Stimulated activated CD8-positive, alpha-beta memory T cell treated with anti-CD3 and anti-CD28 coated beads, Interleukin-12 subunit alpha, Interleukin-12 subunit beta, amount 100 ng/mL, for 4 hours (primary cell): ENCODE measurements around the gene MKRN2OS.

Source experiments
- DNase-seq: peaks from one replicate; pipeline ENCODE4 v3.0.0-alpha.2; 2020; ENCODE audit warnings: low read depth

The MKRN2OS gene, protein sequence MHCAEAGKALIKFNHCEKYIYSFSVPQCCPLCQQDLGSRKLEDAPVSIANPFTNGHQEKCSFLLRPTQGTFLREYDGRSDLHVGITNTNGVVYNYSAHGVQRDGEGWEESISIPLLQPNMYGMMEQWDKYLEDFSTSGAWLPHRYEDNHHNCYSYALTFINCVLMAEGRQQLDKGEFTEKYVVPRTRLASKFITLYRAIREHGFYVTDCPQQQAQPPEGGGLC

DNA sequence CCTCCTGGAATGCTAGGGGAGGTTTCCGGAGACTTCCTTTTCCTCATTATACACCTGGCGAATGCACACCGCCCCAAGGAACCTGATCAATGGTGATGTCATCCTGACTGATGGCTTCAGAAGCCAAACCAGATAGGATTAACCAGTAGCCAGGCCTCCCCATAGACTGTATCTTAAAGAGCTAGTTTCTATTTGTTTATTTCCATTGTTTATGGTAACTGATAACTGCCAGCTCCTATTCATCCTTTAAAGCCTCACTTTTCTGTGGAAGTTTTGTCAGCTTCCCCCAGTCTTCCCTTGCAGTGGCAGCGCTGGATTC is at the start of gene MKRN2OS:
Gene MKRN2OS, minus strand, starts transcription at position 27 of the 319 bp plus-strand sequence. CDS start 35 bp downstream, outside the sequence.
- no peak for DNase-seq

DNA sequence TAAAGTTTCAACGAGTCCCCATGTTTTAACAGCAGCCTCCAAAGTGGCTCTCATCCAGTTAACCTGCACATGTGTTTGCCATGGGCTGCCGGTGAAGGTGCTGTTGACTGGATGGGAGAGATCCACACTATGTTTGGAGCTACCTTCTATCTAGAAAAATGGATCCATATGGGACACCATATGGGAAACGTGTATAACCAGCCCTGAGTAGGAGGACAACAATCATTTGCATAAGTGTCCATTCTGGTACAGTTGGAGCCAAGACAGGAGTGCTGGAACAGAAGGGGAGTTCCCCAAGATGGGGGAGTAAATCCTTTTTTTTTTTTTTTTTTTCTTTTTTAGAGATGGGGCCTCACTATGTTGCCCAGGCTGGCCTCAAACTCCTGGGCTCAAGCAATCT is 48.2 kb upstream of the MKRN2OS start:
- DNase-seq = no peak

DNA sequence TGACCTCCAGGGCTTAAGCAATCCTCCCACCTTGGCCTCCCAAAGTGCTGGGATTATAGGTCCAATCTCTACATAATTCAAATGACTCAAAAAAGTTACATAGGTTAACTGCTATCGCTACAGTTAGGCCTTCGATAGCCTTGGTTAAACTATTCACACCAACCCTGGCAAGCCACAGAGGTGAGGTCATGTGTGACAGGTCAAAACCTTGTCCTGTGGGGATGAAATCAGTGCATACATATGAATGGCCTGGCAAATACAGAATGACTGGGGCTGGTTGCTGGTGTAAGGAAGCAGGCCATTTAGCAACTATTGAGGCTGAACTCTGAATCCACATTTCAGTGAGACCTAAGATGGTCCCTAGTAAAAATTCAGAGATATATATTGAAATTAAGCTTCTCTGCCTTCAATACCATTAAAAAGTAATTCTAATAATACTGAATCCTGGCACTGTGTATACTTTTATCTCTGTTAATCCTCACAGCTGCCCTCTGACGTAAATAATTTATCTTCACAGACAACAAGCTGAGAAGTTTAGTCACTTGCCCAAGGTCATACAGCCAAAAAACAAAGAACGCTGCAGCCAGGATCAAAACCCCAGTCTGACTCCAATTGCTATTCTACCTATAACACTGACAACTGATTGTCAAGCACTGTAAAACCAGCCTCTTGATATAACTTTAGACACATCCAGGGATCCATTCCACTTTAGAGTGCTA is 46.9 kb upstream of the MKRN2OS start:
- DNase-seq = no peak

DNA sequence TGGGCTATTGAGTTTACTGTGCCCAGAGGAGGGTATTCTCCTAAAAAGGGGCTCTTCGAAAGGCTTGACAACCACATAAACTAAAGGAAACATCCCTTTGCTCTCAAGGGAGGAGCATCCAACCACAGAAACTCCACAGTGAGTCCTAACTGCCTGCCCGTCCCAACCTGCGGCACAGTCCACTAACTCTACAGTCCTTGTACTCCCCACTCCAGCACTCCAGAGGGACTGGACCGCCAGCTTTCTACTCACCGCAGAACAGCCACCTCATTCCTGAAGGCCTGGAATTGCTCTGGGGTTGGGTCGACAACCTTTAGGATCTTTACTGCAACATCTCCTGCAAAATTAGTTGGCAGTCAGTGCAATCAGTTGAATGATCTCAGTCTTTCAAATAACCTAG is 46.2 kb upstream of the MKRN2OS start:
- DNase-seq = no peak

DNA sequence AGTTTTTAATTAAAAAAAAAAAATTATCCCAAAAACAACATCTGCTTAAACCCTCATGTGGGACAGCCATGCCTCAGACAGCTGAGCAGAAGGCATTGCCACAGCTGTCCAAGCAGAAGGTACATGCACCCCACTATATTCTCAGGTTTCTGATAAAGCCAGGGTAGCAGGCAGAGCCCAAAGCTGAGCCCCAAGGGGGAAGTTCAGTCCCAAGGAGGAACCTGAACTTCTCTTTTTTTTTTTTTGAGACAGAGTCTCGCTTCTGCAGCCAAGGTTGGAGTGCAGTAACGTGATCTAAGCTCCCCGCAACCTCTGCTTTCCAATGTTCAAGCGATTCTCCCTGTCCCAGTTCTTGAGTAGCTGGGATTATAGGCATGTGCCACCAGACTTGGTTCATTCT is 44.8 kb upstream of the MKRN2OS start:
- no peak for DNase-seq

DNA sequence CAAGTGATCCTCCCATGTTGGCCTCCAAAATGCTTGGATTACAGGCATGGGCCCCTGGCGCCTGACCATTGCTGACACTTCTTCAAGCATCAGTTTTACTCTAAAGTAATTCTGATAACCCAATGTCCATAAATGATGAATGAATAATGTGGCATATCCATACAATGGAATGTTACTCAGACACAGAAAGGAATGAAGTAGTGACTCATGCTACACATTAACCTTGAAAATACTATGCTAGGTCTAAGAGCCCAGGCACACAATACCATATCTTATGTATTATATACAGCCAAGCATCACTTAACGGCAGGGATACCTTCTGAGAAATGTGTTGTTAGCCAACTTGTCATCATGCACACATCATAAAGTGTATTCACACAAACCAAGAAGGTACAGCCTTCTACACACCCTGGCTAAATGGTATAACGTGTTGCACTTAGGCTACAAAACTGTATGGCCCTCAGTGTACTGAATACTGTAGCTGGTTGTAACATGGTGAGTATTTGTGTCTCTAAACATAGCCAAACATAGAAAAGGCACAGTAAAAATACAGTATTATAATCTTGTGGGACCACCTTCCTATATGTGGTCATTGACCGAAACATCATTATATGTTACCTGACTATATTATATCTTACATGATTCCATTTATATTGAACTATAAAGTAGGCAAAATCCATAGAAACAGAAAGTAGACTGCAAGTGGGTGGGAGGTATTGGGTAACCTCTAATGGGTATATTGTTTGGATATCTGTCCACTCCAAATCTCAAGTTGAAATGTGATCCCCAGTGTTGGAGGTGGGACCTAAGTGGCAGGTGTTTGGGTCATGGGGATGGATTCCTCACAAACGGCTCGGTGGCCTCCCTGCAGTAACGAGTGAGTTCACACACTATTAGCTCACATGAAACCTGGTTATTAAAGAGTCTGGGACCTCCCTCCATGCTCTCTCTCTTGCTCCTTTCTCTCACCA is 43.0 kb upstream of the MKRN2OS start:
- DNase-seq = no peak

DNA sequence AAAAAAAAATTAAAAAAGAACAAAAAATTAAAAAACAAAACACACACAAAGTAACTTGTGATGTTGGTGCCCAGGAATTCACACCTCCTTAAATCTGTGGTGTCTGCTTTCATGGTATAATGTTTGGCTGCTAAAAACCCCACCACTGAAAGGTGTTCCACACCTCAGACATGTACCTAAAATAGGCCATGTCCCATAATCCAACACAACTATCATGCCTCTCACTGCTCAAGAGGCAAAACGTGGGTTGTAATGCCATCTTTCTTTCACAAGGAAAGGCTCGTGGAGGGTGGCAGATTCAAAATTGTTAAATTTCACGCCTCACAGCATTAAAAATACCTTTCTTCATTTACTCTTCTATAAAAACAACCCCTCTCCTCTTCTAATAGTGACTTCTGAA is 41.1 kb upstream of the MKRN2OS start:
- DNase-seq = no peak

DNA sequence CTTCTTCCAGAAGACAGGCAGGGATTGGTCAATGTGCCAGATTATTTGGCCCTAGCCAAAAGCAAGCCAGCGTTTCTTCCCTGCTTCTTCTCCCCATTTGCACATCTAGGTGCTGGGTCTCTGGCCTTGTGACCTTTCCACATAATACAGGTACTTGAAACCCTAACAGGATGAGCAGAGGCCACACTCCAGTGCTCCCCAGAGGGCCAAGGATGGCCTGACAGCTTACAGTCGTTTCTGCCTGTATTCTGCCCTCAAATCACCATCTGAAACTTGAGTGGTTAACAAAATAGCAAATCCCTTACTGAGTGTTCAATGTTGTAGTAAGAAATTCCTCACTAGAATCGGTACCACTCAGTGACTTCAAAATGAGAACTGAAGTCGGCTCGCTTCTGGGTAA is 40.7 kb upstream of the MKRN2OS start:
- no peak for DNase-seq

DNA sequence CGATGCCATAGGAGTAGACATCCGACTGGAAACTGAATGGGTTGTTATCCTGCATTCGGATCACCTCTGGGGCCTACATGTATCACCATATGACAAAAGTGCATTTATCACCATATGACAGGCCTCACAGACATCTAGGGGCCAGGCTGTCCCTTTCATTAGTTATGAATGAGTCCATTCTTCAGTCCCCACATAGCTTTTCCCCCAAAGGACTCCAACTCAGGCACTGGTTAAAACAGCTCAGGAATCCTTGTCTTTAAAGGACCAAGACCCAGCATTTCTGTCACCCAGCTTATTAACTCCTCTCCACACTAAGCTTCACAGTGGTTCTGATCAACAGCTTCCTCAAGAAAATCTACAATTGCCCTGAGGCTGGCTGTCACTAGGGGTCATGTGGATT is 39.9 kb upstream of the MKRN2OS start:
- no peak for DNase-seq

DNA sequence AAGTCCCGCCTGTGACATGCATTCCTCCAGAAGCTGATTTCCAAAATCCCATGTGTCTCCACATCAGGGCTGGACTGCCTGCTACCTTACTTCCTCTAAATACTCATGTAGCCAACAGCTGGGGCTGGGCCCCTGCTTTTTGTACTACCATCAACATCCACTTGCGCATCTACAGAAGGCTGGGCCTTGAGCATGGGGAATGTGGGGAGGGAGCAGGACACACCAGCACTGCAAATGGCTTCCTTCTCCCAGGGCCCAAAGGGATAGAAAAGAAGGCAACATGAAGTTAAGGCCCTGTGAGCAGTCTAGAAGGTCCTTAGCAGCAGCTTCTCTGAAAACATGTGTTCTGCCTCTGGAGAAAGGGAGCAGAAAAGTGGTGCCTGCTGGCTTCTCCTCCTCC is 38.8 kb upstream of the MKRN2OS start:
- DNase-seq = no peak

DNA sequence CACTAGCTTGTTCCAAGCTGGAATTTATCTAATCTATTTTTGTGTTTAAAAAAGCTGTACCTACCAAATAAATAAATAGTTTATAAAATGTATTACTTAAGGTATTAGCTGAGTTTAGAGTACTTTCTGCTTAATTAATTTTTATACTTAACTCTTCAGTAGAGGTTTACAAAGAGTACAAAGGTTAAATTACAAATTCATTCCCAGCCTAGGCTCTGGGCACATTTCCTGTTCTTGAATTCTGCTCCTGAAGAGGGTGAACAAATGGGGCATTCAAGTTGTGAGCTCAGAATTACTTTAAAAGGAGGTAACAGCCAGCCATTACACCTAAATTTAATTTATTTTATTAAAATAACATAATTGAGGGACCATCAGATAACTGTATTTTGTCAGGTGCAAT is 38.0 kb upstream of the MKRN2OS start:
- DNase-seq = no peak

DNA sequence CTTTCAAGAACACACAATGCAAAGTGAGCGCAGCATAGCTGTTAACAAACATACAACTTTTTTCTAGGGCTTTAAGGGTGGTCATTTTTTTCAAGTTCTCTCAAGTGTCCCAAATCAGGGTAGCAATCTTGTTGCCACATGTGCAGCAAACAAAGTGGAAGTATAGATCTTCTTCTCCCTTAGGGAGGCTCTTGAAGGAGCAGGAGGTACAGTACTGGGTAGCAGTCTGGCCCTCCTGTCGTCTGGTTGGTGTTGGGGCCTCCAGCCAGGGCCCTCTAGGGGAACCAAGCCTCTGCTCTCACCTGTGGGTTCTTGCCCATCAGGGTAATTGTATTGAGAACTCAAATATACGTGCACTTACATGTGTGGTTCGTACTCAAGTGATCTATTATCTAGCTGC is 37.4 kb upstream of the MKRN2OS start:
- DNase-seq = no peak

DNA sequence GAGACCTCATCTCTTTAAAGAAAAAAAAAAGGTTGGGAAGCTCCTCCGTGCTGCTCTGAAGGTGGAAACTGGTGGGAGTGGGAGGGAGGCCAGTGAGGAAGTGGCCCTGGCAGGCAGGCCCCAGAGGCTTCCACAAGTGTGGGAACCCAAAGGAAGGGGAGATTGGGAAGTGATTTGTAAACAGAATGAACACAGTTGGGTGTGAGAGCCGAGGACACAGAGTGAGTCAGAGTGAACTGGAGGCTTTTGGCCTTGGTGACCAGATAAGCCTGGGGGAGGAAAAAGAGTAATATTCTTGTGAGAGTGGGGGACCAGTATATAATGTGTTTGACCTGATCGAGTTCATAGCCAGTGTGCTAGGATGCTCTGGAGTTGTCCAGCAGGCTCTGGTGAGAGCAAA is 34.6 kb upstream of the MKRN2OS start:
- DNase-seq = no peak

DNA sequence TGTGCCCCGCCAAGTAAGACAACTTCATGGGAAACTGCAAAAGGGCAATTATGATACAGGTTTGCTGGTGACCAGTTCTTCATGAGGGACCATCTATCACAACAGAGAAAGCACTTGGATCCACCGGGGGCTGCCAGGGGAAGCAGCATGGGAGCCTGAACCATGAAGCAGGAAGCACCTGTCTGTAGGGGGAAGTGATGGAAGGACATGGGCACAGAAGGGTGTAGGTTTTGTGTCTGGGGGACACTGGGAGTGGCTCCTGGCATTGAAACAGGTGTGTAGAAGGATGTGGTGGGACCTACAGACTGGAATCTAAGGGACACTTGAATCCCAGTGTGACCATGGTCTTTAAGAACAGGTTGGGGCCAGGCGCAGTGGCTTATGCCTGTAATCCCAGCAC is 34.2 kb upstream of the MKRN2OS start:
- DNase-seq = no peak

DNA sequence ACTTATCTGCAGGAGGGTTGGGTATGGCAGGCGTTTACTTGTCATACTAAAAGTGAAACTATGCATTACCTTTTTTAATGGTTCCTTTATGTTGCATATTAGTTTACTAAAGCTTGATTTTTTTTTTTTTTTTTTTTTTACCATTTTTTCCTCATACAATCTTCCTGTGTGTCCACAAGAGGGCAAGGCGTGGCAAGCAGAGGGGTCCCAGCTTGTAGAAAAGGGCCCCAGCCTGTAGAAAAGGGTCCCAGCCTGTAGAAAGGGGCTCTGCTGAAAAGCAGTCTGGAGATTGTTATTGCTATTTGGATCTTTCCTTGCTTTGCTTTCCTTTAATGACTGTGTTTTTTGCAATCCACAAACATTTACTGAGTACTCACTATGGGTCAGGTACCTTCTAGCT is 33.4 kb upstream of the MKRN2OS start:
- DNase-seq = no peak

DNA sequence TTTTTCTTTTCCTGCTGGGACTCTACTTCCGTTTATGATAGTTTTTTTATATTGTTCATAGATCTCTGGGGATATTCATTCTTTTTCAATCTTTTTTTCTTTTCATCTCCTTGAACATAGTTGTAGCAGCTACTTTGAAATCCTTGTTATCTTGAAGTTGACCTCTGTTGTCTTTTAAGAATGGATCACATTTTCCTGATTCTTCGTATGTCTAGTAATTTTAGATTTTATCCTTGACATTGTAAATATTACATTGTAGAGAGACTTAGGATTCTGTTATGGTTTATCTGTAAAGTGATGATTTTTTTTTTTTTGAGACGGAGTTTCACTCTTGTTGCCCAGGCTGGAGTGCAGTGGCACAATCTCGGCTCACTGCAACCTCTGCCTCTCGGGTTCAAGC is 32.1 kb upstream of the MKRN2OS start:
- DNase-seq = no peak

DNA sequence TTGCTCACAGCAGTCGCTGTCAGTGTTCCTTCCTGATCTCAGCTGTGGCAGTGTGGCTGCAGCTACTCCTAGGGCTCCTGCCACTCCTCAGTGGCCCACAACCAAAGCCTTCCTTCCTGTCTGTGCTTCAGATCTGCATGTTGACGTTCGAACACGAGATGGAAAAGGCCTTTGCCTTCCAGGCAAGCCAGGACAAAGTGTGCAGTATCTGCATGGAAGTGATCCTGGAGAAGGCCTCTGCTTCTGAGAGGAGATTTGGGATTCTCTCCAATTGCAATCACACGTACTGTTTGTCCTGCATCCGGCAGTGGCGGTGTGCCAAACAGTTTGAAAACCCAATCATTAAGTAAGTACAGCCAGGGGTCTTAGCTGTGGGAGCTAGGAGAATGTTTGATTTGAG is 29.4 kb upstream of the MKRN2OS start:
- no peak for DNase-seq

DNA sequence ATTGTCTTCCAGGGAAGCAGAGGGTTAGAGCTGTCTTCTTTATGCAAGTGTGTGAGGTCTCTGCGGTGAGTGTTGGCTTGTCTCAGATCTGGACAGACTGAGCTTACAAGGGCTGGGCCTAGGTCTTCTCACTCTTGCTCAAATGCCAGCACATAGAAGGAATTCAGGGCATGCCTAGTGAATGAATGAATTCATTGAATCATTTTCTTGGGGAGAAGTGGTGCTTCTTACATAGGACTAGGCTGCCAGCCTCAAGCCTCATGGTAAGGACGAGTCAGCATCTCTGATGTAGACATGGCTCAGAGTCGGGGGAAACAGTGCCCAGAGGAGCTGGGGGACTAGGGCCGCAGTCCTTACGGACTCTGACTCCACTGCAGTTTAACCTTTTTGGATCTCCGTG is 28.8 kb upstream of the MKRN2OS start:
- DNase-seq = no peak

DNA sequence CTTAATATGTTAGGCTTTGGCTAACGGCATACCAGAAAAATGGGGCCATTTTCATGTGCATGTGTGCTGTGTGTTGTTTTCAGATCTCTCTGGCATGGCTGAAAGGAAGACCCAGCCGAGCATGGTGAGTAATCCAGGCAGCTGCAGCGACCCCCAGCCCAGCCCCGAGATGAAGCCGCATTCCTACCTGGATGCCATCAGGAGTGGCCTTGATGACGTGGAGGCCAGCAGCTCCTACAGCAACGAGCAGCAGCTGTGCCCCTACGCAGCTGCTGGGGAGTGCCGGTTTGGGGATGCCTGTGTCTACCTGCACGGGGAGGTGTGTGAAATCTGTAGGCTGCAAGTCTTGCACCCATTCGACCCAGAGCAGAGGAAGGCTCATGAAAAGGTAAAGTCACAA is 26.7 kb upstream of the MKRN2OS start:
- no peak for DNase-seq

DNA sequence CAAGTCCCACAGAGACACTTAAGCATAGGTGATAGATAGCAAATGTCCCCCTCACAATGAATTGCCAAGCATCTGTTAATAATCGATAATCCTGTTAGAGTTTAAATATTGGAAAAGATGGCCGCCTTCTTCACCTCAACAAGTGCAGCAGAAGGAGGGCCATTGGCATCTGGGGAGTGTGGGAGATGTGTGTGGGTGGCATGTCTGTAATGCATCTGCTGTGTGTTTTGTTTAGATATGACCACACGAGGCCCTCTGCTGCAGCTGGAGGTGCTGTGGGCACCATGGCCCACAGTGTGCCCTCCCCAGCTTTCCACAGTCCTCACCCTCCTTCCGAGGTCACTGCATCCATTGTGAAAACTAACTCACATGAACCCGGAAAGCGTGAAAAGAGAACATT is 24.5 kb upstream of the MKRN2OS start:
- no peak for DNase-seq

DNA sequence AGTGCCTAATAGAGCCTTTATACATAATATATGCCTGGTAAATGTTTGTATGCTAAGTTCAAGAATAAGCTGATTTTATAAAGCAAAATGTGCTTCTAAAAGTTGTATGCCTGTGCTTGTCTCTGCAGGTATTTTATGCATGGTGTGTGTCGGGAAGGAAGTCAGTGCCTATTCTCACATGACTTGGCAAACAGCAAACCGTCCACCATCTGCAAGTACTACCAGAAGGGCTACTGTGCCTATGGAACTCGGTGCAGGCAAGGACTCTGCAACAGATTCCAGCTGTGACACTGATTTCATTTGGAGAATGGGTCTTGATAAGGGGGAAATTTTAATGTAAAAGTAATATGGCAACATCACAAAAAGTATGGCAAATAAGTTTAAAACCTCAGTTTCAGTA is 23.4 kb upstream of the MKRN2OS start:
- no peak for DNase-seq

DNA sequence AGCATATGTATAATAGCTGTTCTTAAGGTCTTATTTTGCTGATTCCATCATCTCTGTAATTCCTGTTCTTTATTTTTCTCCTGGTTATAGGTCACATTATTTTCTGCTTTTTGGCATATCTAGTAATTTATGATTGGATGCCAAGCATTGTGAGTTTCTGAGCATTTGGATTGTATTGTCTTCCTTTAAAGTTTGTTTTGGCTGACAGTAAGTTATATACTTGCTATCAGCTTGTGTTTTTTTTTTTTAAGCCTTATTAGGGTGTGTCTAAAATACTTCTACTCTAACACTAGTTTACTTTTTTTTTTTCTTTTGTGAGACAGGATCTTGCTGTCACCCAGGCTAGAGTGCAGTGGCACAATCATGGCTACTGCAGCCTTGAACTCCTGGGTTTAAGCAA is 21.7 kb upstream of the MKRN2OS start:
- DNase-seq = no peak

DNA sequence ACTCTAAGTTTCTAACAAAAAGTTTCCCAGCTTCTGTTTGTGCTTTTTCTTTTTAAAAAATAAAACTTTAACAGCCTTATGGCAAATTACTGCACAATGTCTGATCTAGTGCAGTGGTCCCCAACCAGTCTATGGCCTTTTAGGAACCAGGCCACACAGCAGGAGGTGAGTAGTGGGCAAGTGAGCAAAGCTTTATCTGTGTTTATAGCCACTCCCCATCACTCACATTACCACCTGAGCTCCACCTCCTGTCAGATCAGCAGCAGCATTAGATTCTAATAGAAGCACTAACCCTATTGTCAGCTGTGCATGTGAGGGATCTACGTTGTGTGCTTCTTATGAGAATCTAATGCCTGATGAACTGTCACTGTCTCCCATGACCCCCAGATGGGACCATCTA is 17.2 kb upstream of the MKRN2OS start:
- DNase-seq = no peak
